Lower lobe of right lung (tissue), 2 donors: Measurements from ENCODE around the gene MYLK4. TPM values are rescaled to one million over a fixed set of nuclear protein-coding genes. Genes with fewer than 3 reads are reported as not detected.

Experiments
- ATAC-seq, 2 donors: fragments of 200-7000 bp; cut with Tn5 transposase; one replicate each; pipeline ENCODE4 v1.9.1; 2020 to 2022; ENCODE audit warnings: mild to moderate bottlenecking in 2 of 2, moderate library complexity in 2 of 2
- DNase-seq: peaks from one replicate; pipeline ENCODE4 v3.0.0-alpha.2; 2020
- H3K27ac ChIP-seq: fragments of 200-600 bp; one replicate; pipeline ENCODE4 v1.8.0; 2022
- H3K27me3 ChIP-seq: fragments of 200-600 bp; one replicate; pipeline ENCODE4 v1.8.0; 2022; ENCODE audit warnings: low read depth
- H3K36me3 ChIP-seq: fragments of 200-600 bp; one replicate; pipeline ENCODE4 v1.8.0; 2022; ENCODE audit warnings: mild to moderate bottlenecking
- H3K4me1 ChIP-seq: fragments of 200-600 bp; one replicate; pipeline ENCODE4 v1.8.0; 2022
- H3K4me3 ChIP-seq: fragments of 200-600 bp; one replicate; pipeline ENCODE4 v1.8.0; 2022; ENCODE audit warnings: mild to moderate bottlenecking
- H3K9me3 ChIP-seq: fragments of 200-600 bp; one replicate; pipeline ENCODE4 v1.8.0; 2022
- CTCF ChIP-seq: fragments of 200-600 bp; IDR thresholded peaks from one replicate; pipeline ENCODE4 v1.8.0; 2022; ENCODE audit warnings: antibody characterized with exemption, mild to moderate bottlenecking
- intact Hi-C: fragments of 100-400 bp; cut with DNase I; formaldehyde crosslinking; loops from one replicate; pipeline ENCODE4 v1.11.0; 2022
- total RNA-seq: library from RNA; stranded (reverse); fragmentation: NEBNext Ultra II Directional; extraction: Animal tissue kit (Norgen Biotek cat#: 25700); gene quantifications from one replicate; pipeline ENCODE4 v1.2.1, GENCODE V29; 2021
- donor health status: DM: no; HTN: yes; CAD: no; lungs with severe emphysema.

The MYLK4 gene
- total RNA-seq, 1 donor from 2014 or later = 0.56 TPM

DNA sequence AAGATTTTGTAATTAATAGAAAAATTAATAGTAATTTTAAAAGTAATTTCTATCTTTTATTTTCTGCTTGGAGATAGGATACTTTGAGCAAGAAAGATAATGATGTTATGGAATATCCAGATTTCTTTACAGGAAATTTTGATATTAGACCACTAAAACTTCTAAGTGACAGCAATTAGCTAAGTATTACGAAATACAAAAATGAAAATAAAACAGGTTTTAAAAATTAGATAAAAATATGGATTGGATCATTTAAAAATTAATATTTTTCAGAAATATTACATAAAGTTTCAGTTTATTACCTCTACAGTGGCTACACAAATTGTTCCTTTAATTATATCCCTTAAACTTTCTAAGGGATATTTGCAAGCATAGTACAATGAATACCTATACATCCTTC lies 4.2 kb upstream of the MYLK4 start:
- DNase-seq (no peak), ATAC-seq (no peak)
- no peak for TF ChIP-seq CTCF
- H3K27me3 ChIP-seq = no peaks in the 10 kb centered on the region
- peaks cover 3% of the 10 kb centered on the region for H3K4me1 ChIP-seq
- no peak overlapping the region for H3K27ac ChIP-seq
- intact Hi-C loops = no loop called here
- no peaks in the 10 kb centered on the region for H3K9me3 ChIP-seq
- no peak overlapping the region for H3K4me3 ChIP-seq
- no peaks in the 10 kb centered on the region for H3K36me3 ChIP-seq

GRCh38 chr6:2754393-2754792 lies 3.7 kb upstream of the MYLK4 start:
- TF ChIP-seq CTCF = no peak
- Histone ChIP-seq H3K4me3 (no peak overlapping the region), H3K36me3 (no peaks in the 10 kb centered on the region), H3K4me1 (peaks cover 7% of the 10 kb centered on the region), H3K9me3 (no peaks in the 10 kb centered on the region), H3K27me3 (no peaks in the 10 kb centered on the region), H3K27ac (no peak overlapping the region)
- ATAC-seq (no peak), DNase-seq (no peak)
- intact Hi-C loops = no loop called here

- no peak for TF ChIP-seq CTCF
- H3K9me3 ChIP-seq = no peaks in the 10 kb centered on the region
- intact Hi-C loops = no loop called here
These were observed 3.0 kb upstream of the MYLK4 start for GRCh38 chr6:2753743-2754142.

DNA sequence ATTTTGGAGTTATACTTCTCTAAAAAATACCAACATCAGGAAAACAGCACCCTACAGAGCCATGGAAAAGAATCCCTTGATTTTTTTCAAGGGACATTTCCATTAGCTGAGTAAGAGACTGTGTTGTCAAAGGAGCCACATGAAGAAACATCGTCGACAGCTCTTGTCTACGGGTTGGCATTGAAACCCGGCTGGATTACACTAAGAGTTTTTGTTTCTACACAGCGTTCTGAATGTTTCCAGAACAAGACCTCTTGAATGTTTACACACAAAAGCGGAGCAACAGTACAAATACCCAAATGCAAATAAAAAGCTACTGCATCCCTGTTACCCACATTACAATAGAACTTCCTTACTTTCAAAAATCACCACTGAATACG lies 2.4 kb upstream of the MYLK4 start:
- Histone ChIP-seq H3K9me3 (no peaks in the 10 kb centered on the region), H3K27me3 (no peaks in the 10 kb centered on the region), H3K27ac (no peak overlapping the region), H3K4me1 (peaks cover 7% of the 10 kb centered on the region), H3K4me3 (no peak overlapping the region), H3K36me3 (no peaks in the 10 kb centered on the region)
- no peak for DNase-seq
- ATAC-seq = no peak
- intact Hi-C loops = no loop called here
- no peak for TF ChIP-seq CTCF

More at GRCh38 chr6:2753743-2754142, 3.0 kb upstream of the MYLK4 start:
- Histone ChIP-seq H3K27ac (no peak overlapping the region), H3K4me3 (no peak overlapping the region), H3K27me3 (no peaks in the 10 kb centered on the region), H3K36me3 (no peaks in the 10 kb centered on the region), H3K4me1 (peaks cover 7% of the 10 kb centered on the region)
- ATAC-seq (no peak), DNase-seq (no peak)

DNA sequence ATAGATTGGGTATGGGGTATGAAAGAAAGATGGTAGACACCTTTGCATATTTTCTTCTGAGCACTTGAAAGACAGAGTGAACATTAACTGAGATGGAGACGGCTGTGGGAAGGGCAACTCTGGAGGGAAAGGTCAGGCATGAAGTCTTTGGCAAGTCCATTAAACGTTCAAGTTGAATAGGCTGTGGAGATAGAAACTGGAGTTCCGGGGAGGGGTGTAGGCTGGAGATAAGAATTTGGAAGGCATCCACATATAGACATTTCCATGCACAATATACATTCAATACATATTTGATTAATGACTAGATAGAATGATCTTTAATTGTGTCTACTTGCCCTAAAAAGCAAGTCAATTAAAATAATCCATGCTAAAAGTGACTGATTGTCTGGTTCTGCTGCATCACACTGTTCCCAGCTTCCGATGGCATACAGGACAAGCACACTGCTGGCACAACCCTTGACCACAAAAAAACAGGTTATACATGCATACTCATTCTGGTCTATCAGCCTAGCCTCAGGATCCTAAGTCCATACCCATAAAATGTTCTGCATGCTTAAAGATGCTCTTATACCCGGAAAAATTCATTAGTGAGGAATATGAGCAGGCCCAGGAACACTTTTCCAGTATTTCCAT lies 1.9 kb upstream of the MYLK4 start:
- Histone ChIP-seq H3K27ac (no peak overlapping the region), H3K9me3 (no peaks in the 10 kb centered on the region), H3K4me3 (no peak overlapping the region), H3K27me3 (no peaks in the 10 kb centered on the region), H3K4me1 (peaks cover 7% of the 10 kb centered on the region), H3K36me3 (no peaks in the 10 kb centered on the region)
- intact Hi-C loops = no loop called here
- DNase-seq (no peak), ATAC-seq (no peak)
- TF ChIP-seq CTCF = no peak
